GM12864 (cell line): ENCODE results near the gene MATR3.

Experiments
- DNase-seq: peaks from one replicate; pipeline ENCODE4 v3.0.0-alpha.2; 2011; ENCODE audit warnings: low read depth
- H3K4me3 ChIP-seq: 2 replicates; pipeline ENCODE4 v1.5.1; 2011; ENCODE audit warnings: mild to moderate bottlenecking, low read depth, low read length, control low read depth
- CTCF ChIP-seq: IDR thresholded peaks from 2 replicates; pipeline ENCODE4 v1.5.1; 2011; ENCODE audit warnings: low read depth, mild to moderate bottlenecking, moderate library complexity, low read length, control low read depth, inconsistent platforms; ENCODE audit errors: missing control alignments

The MATR3 gene

GRCh38 chr5:139378101-139378825, 84.7 kb downstream of the MATR3 start:
- no peak overlapping the region for H3K4me3 ChIP-seq
- DNase-seq: no peak
- TF ChIP-seq CTCF: no peak

- TF ChIP-seq CTCF: no peak
- DNase-seq: no peak
- no peak overlapping the region for H3K4me3 ChIP-seq
These were observed 85.4 kb downstream of the MATR3 start for GRCh38 chr5:139378941-139379361.

GRCh38 chr5:139379626-139380449, 86.3 kb downstream of the MATR3 start:
- no peak for TF ChIP-seq CTCF
- DNase-seq: no peak
- H3K4me3 ChIP-seq: no peak overlapping the region
